K562 (cell line): ENCODE measurements around the gene FUT2. TPM values are rescaled to one million over a fixed set of nuclear protein-coding genes. Genes with fewer than 3 reads are reported as not detected.

Experiments
- CHD1 ChIP-seq: fragments of 200-600 bp; sonication (generic); IDR thresholded peaks from one replicate; pipeline ENCODE4 v1.6.1; 2012; ENCODE audit warnings: mild to moderate bottlenecking, moderate library complexity, low read length, inconsistent platforms
- CTCF ChIP-seq, 3 experiments: IDR thresholded peaks in 2 of 3; conservative IDR thresholded peaks in 1 of 3; 2 replicates each; pipeline ENCODE4 v1.5.1; 2011 to 2012; ENCODE audit warnings: low read length in 3 of 3, mild to moderate bottlenecking in 3 of 3, control low read depth in 2 of 3, improper control_type of control experiment in 1 of 3, inconsistent platforms in 1 of 3, low read depth in 1 of 3, mixed read lengths in 1 of 3, moderate library complexity in 1 of 3; ENCODE audit not compliant: insufficient read depth in 2 of 3
- ELF2 ChIP-seq: fragments of 250-450 bp; sonication (Bioruptor Pico); IDR thresholded peaks from 2 replicates; pipeline ENCODE4 v1.5.0; 2021; ENCODE audit warnings: mild to moderate bottlenecking
- ETS1 ChIP-seq: conservative IDR thresholded peaks from 2 replicates; pipeline ENCODE4 v1.6.1; 2011; ENCODE audit warnings: low read depth, mild to moderate bottlenecking, low read length; ENCODE audit not compliant: control insufficient read depth
- GTF2A2 ChIP-seq: IDR thresholded peaks from 2 replicates; pipeline ENCODE4 v1.6.1; 2016; ENCODE audit warnings: mild to moderate bottlenecking, missing genetic modification characterization, missing compliant biosample characterization
- HLTF ChIP-seq: fragments of 450-650 bp; IDR thresholded peaks from 2 replicates; pipeline ENCODE4 v1.6.1; 2016
- HSF4 ChIP-seq: fragments of 250-450 bp; sonication (Bioruptor Pico); IDR thresholded peaks from 2 replicates; pipeline ENCODE4 v2.1.2; 2022; ENCODE audit warnings: mild to moderate bottlenecking, moderate library complexity, borderline replicate concordance
- KDM4B ChIP-seq, 2 experiments: fragments of 450-650 bp in 1 of 2; sonication (generic) in 1 of 2; IDR thresholded peaks; 2 replicates each; pipeline ENCODE4 v1.6.1; 2016 to 2017; ENCODE audit warnings: borderline replicate concordance in 2 of 2, antibody characterized with exemption in 1 of 2, low read depth in 1 of 2, mild to moderate bottlenecking in 1 of 2
- L3MBTL2 ChIP-seq: fragments of 450-650 bp; IDR thresholded peaks from 2 replicates; pipeline ENCODE4 v1.6.1; 2016; ENCODE audit warnings: mild to moderate bottlenecking, moderate library complexity
- NCOA2 ChIP-seq, 2 experiments: fragments of 450-650 bp; IDR thresholded peaks; 2 replicates each; pipeline ENCODE4 v1.6.1; 2018; ENCODE audit warnings: mild to moderate bottlenecking in 2 of 2, moderate library complexity in 1 of 2; ENCODE audit not compliant: partially characterized antibody in 2 of 2
- RB1 ChIP-seq: fragments of 450-650 bp; IDR thresholded peaks from 2 replicates; pipeline ENCODE4 v1.6.1; 2017; ENCODE audit warnings: low read depth, mild to moderate bottlenecking
- RBM39 ChIP-seq: fragments of 200-400 bp; formaldehyde crosslinking; optimal IDR thresholded peaks from 2 replicates; pipeline ENCODE3; 2018; ENCODE audit warnings: low read depth, low read length
- RFX7 ChIP-seq: fragments of 250-450 bp; sonication (Bioruptor Pico); IDR thresholded peaks from 2 replicates; pipeline ENCODE4 v1.5.1; 2021; ENCODE audit warnings: mild to moderate bottlenecking
- SIN3A ChIP-seq, 2 experiments: fragments of 150-350 bp in 1 of 2; IDR thresholded peaks; 2 replicates each; pipeline ENCODE4 v1.6.1; 2011 to 2016; ENCODE audit warnings: borderline replicate concordance in 2 of 2, low read depth in 2 of 2, low read length in 2 of 2, mild to moderate bottlenecking in 2 of 2, moderate library complexity in 2 of 2; ENCODE audit not compliant: control insufficient read depth in 1 of 2
- SRSF7 ChIP-seq: fragments of 200-400 bp; formaldehyde crosslinking; optimal IDR thresholded peaks from 2 replicates; pipeline ENCODE3; 2017; ENCODE audit warnings: mild to moderate bottlenecking, low read depth, low read length
- THAP12 ChIP-seq: fragments of 250-450 bp; sonication (Bioruptor Pico); IDR thresholded peaks from 2 replicates; pipeline ENCODE4 v1.9.0; 2021; ENCODE audit warnings: mild to moderate bottlenecking, inconsistent platforms
- TSC22D4 ChIP-seq: fragments of 450-650 bp; IDR thresholded peaks from 2 replicates; pipeline ENCODE4 v1.6.1; 2016; ENCODE audit warnings: missing genetic modification characterization, missing biosample characterization, control low read depth
- ZBED1 ChIP-seq: IDR thresholded peaks from 2 replicates; pipeline ENCODE4 v1.6.1; 2014
- ZBTB8A ChIP-seq: fragments of 450-650 bp; IDR thresholded peaks from 2 replicates; pipeline ENCODE4 v1.6.1; 2018; ENCODE audit warnings: mild to moderate bottlenecking, moderate library complexity; ENCODE audit not compliant: partially characterized antibody
- ZNF232 ChIP-seq: sonication (generic); formaldehyde crosslinking; IDR thresholded peaks from 2 replicates; pipeline ENCODE4 v1.8.0; 2022; ENCODE audit warnings: mild to moderate bottlenecking, missing genetic modification reagents
- ZNF644 ChIP-seq: fragments of 200-800 bp; sonication (Bioruptor generic); IDR thresholded peaks from 2 replicates; pipeline ENCODE4 v1.6.1; 2016; ENCODE audit warnings: low read depth, missing genetic modification characterization, missing compliant biosample characterization
- ZNF76 ChIP-seq: fragments of 250-450 bp; sonication (Bioruptor Pico); IDR thresholded peaks from 2 replicates; pipeline ENCODE4 v1.4.0; 2020; ENCODE audit warnings: mild to moderate bottlenecking, moderate library complexity, borderline replicate concordance
- polyA plus RNA-seq, 8 experiments: library from polyadenylated mRNA; depleted of rRNA in 4 of 8; stranded (reverse) in 5 of 8; unstranded in 3 of 8; fragments of >200 nt; fragmentation: Nextera tagmentation in 2 of 8; fragmentation: Illumina TruSeq in 1 of 8; extraction: Ambion mirVana in 2 of 8; extraction: Trizol in 1 of 8; gene quantifications; 2 replicates each; pipeline versions ENCODE4 v1.2.1 to v1.2.3, GENCODE V29; 2011 to 2014; ENCODE audit warnings: inconsistent platforms in 1 of 8, missing spikeins in 1 of 8
- total RNA-seq, 7 experiments: library from RNA; depleted of rRNA in 6 of 7; stranded (reverse); fragments of >200 nt in 6 of 7; fragmentation: Illumina TruSeq in 2 of 7; extraction: Trizol in 2 of 7; gene quantifications; 2 replicates each; pipeline versions ENCODE4 v1.2.1 to v1.2.3, GENCODE V29; 2011 to 2021; ENCODE audit warnings: low replicate concordance in 1 of 7

The FUT2 gene
- total and polyA plus RNA-seq, 9 of the 15 experiments (the other 6 are each of a cell fraction or from before 2014, with no cell fraction given), result 0.03 to 0.04 TPM; not detected in 7

- no peak for TF ChIP-seq SRSF7
- no peak for TF ChIP-seq KDM4B (IDR thresholded peaks at IDR 0.05; ENCODE audit: borderline replicate concordance in 2 of 2, low read depth in 1 of 2)
- no peak for TF ChIP-seq ETS1
- TF ChIP-seq RB1, result peak; percentile 78
- TF ChIP-seq GTF2A2 (tag), result no peak
- peak; percentile 40; the same call in 1 of the 2 replicates for TF ChIP-seq THAP12 (CRISPR knock-in tag)
- no peak for TF ChIP-seq ZBED1
- no peak for TF ChIP-seq RFX7 (CRISPR knock-in tag)
- no peak for TF ChIP-seq TSC22D4 (tag)
- peak; percentile 92 for TF ChIP-seq L3MBTL2
- TF ChIP-seq NCOA2 (IDR thresholded peaks at IDR 0.05; ENCODE audit: partially characterized antibody in 2 of 2), result no peak
- TF ChIP-seq ZNF644 (tag), result no peak
- no peak for TF ChIP-seq RBM39
- no peak for TF ChIP-seq ZNF232 (CRISPR knock-in tag)
- no peak for TF ChIP-seq SIN3A (IDR thresholded peaks at IDR 0.05; ENCODE audit: borderline replicate concordance in 2 of 2, control insufficient read depth in 1 of 2, low read depth in 2 of 2, low read length in 2 of 2)
- TF ChIP-seq HSF4, result no peak
- no peak for TF ChIP-seq HLTF
- TF ChIP-seq CTCF (IDR thresholded peaks at IDR 0.05 in 2 of 3, conservative IDR thresholded peaks at IDR 0.05 in 1 of 3; ENCODE audit: insufficient read depth in 2 of 3, low read depth in 1 of 3, low read length in 3 of 3), result peak in 2 of 3 experiments; percentile 31 to 36; a peak in 3 of 6 replicates
- no peak for TF ChIP-seq ELF2 (CRISPR knock-in tag)
- no peak for TF ChIP-seq ZBTB8A
- no peak for TF ChIP-seq ZNF76 (CRISPR knock-in tag)
- no peak for TF ChIP-seq CHD1
Measured at GRCh38 chr19:48713864-48714755, 18.3 kb downstream of the FUT2 start (continued).
